Islet of Langerhans (tissue), 1 donor: ENCODE results near the gene SECISBP2.
"Not testable (repeated sequence)": the region's sequence is repeated elsewhere in the genome, so short reads cannot be mapped to it uniquely, and the experiment has no call there.

Experiments used
- FAIRE-seq: peaks from one replicate; lab custom pipeline; 2011; peaks lifted over from hg19 to GRCh38; lab: Jason Lieb, UNC

SECISBP2 gene

GRCh38 chr9:89366711-89367110, 48.4 kb downstream of the SECISBP2 start:
- no peak for FAIRE-seq

GRCh38 chr9:89367281-89367680, 49.0 kb downstream of the SECISBP2 start:
- FAIRE-seq = no peak

- FAIRE-seq = no peak
Observed at GRCh38 chr9:89367726-89368437, 49.6 kb downstream of the SECISBP2 start.

- no peak for FAIRE-seq
Observed at GRCh38 chr9:89368550-89368949, 50.2 kb downstream of the SECISBP2 start.

- FAIRE-seq = no peak
Observed at GRCh38 chr9:89368978-89369377, 50.7 kb downstream of the SECISBP2 start.

GRCh38 chr9:89370593-89370992, 52.3 kb downstream of the SECISBP2 start:
- no peak for FAIRE-seq

GRCh38 chr9:89371791-89372190, 53.5 kb downstream of the SECISBP2 start:
- FAIRE-seq = not testable (repeated sequence)

- no peak for FAIRE-seq
Observed at GRCh38 chr9:89372230-89372816, 54.0 kb downstream of the SECISBP2 start.

- no peak for FAIRE-seq
Observed at GRCh38 chr9:89372979-89373378, 54.7 kb downstream of the SECISBP2 start.

- FAIRE-seq = no peak
Observed at GRCh38 chr9:89374176-89374575, 55.9 kb downstream of the SECISBP2 start.

- peak; percentile 43 for FAIRE-seq
Observed at GRCh38 chr9:89375191-89375760, 57.0 kb downstream of the SECISBP2 start.

GRCh38 chr9:89376286-89376685, 58.0 kb downstream of the SECISBP2 start:
- no peak for FAIRE-seq

- FAIRE-seq = no peak
Observed at GRCh38 chr9:89376741-89377351, 58.5 kb downstream of the SECISBP2 start.

- FAIRE-seq = no peak
Observed at GRCh38 chr9:89377411-89377810, 59.1 kb downstream of the SECISBP2 start.

- no peak for FAIRE-seq
Observed at GRCh38 chr9:89378541-89378940, 60.2 kb downstream of the SECISBP2 start.

- FAIRE-seq = no peak
Observed at GRCh38 chr9:89379031-89379430, 60.7 kb downstream of the SECISBP2 start.

GRCh38 chr9:89379508-89380115, 61.3 kb downstream of the SECISBP2 start:
- FAIRE-seq = no peak

- FAIRE-seq = no peak
Observed at GRCh38 chr9:89380437-89381307, 62.4 kb downstream of the SECISBP2 start.

- no peak for FAIRE-seq
Observed at GRCh38 chr9:89381308-89381609, 63.0 kb downstream of the SECISBP2 start.

- no peak for FAIRE-seq
Observed at GRCh38 chr9:89382026-89382986, 64.0 kb downstream of the SECISBP2 start.
